Tibial nerve (tissue), 4 donors: Measurements from ENCODE around the gene SWAP70.

ENCODE experiments used
- CTCF ChIP-seq, 5 experiments: fragments of 200-600 bp in 3 of 5; fragments of 450-650 bp in 2 of 5; sonication (generic) in 3 of 5; IDR thresholded peaks; one replicate each; pipeline ENCODE4 v1.5.1; 2016 to 2019; ENCODE audit warnings: antibody characterized with exemption in 5 of 5, mild to moderate bottlenecking in 3 of 5, moderate library complexity in 2 of 5
- EP300 ChIP-seq, 2 donors: sonication (generic); formaldehyde crosslinking; IDR thresholded peaks; one replicate each; pipeline ENCODE4 v1.6.1; 2017; ENCODE audit warnings: antibody characterized with exemption in 2 of 2, mild to moderate bottlenecking in 1 of 2
- POLR2A ChIP-seq, 2 donors: fragments of 450-650 bp; IDR thresholded peaks; one replicate each; pipeline ENCODE4 v1.6.1; 2017; ENCODE audit warnings: antibody characterized with exemption in 2 of 2, mild to moderate bottlenecking in 2 of 2, moderate library complexity in 2 of 2

- no peak for TF ChIP-seq CTCF (IDR thresholded peaks at IDR 0.05)
- TF ChIP-seq POLR2A (IDR thresholded peaks at IDR 0.05): no peak
- TF ChIP-seq EP300 (IDR thresholded peaks at IDR 0.05): no peak
Measured at GRCh38 chr11:9677951-9678350, 14.1 kb downstream of the SWAP70 start.
